Measurements from ENCODE around the gene CIAPIN1.

Gene CIAPIN1

DNA sequence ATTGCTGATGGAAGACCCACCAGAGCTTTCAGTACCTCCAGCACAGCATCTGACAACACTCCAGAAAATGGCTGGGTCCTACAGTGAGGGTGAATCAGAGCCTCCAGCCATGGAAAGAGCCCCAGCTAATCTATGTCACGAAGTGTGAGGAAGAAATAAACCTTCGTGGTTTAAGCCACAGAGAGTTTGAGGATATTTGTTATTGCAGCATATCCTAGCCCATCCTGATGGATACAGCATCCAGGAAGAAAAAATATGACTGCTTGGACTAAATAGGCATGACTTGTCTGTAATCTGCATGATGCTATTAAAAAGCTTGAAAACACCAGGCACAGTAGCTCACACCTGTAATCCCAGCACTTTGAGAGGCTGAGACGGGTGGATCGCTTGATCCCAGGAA, 55.9 kb downstream of the CIAPIN1 start:
- H3K36me3 ChIP-seq (ENCODE audit: insufficient read depth), result no peaks in the 10 kb centered on the region
- no peaks in the 10 kb centered on the region for H4K20me1 ChIP-seq (ENCODE audit: insufficient read depth)
- H3K79me2 ChIP-seq (ENCODE audit: insufficient read depth, low read depth), result no peaks in the 10 kb centered on the region
- no peak overlapping the region for H3K4me3 ChIP-seq (IDR thresholded peaks at IDR 0.05; ENCODE audit: insufficient read depth, low read depth, low read length)
- TF ChIP-seq CTCF (conservative IDR thresholded peaks at IDR 0.05; ENCODE audit: low read depth, low read length), result no peak
- no peaks in the 10 kb centered on the region for H3K4me1 ChIP-seq (ENCODE audit: low read depth, poor library complexity, severe bottlenecking)
- H3K9ac ChIP-seq, result no peak overlapping the region
- H3K27me3 ChIP-seq (ENCODE audit: insufficient read depth, low read depth), result no peaks in the 10 kb centered on the region
- H3K4me2 ChIP-seq, result no peak overlapping the region
- H2AFZ ChIP-seq (ENCODE audit: low read depth), result no peak overlapping the region
- no peak overlapping the region for H3K27ac ChIP-seq

- Histone ChIP-seq H3K27ac (no peak overlapping the region), H3K9ac (no peak overlapping the region), H4K20me1 (ENCODE audit: insufficient read depth) (no peaks in the 10 kb centered on the region), H3K4me3 (IDR thresholded peaks at IDR 0.05; ENCODE audit: insufficient read depth, low read depth, low read length) (no peak overlapping the region), H2AFZ (ENCODE audit: low read depth) (no peak overlapping the region), H3K4me2 (no peak overlapping the region), H3K4me1 (ENCODE audit: low read depth, poor library complexity, severe bottlenecking) (no peaks in the 10 kb centered on the region), H3K27me3 (ENCODE audit: insufficient read depth, low read depth) (no peaks in the 10 kb centered on the region), H3K79me2 (ENCODE audit: insufficient read depth, low read depth) (no peaks in the 10 kb centered on the region), H3K36me3 (ENCODE audit: insufficient read depth) (no peaks in the 10 kb centered on the region)
- no peak for TF ChIP-seq CTCF (conservative IDR thresholded peaks at IDR 0.05; ENCODE audit: low read depth, low read length)
These were observed 56.4 kb downstream of the CIAPIN1 start for GRCh38 chr16:57390636-57391295.

- H2AFZ ChIP-seq (ENCODE audit: low read depth), result no peak overlapping the region
- no peak overlapping the region for H3K27ac ChIP-seq
- no peaks in the 10 kb centered on the region for H3K79me2 ChIP-seq (ENCODE audit: insufficient read depth, low read depth)
- H3K36me3 ChIP-seq (ENCODE audit: insufficient read depth), result no peaks in the 10 kb centered on the region
- H3K9ac ChIP-seq, result no peak overlapping the region
- no peak overlapping the region for H3K4me3 ChIP-seq (IDR thresholded peaks at IDR 0.05; ENCODE audit: insufficient read depth, low read depth, low read length)
- H4K20me1 ChIP-seq (ENCODE audit: insufficient read depth), result no peaks in the 10 kb centered on the region
- no peak for TF ChIP-seq CTCF (conservative IDR thresholded peaks at IDR 0.05; ENCODE audit: low read depth, low read length)
- H3K4me1 ChIP-seq (ENCODE audit: low read depth, poor library complexity, severe bottlenecking), result no peaks in the 10 kb centered on the region
- H3K27me3 ChIP-seq (ENCODE audit: insufficient read depth, low read depth), result no peaks in the 10 kb centered on the region
- H3K4me2 ChIP-seq, result no peak overlapping the region
These were observed 58.1 kb downstream of the CIAPIN1 start for GRCh38 chr16:57389087-57389468.

DNA sequence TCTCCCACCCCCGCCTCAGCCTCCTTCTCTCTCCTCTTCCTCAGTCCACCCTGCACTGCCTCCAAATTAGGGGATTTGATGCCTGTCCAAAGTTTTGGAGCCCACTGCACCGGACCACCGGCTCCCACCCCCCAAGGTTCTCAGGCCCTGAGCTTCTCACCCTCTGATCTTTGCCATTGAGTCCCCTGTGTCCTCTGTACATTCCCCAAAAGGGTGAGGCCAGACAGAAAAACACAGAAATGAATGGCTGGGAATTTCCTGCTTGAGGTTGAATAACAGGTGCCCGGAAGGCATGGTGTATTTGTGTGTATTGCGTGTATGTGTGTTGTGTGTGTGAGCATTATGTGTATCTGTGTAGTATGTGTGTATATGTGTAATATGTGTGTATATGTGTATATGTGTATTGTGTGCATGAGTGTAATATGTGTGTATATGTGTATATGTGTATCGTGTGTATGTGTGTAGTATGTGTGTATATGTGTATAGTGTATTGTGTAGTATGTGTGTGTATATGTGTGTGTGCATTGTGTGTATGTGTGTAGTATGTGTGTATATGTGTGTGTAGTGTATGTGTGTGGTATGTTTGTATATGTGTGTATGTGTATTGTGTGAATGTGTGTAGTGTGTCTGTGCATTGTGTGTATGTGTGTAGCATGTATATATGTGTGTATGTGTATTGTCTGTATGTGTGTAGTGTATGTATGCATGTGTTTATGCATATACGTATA, 58.7 kb downstream of the CIAPIN1 start:
- Histone ChIP-seq H3K4me2 (no peak overlapping the region), H3K79me2 (ENCODE audit: insufficient read depth, low read depth) (no peaks in the 10 kb centered on the region), H4K20me1 (ENCODE audit: insufficient read depth) (no peaks in the 10 kb centered on the region), H3K4me3 (IDR thresholded peaks at IDR 0.05; ENCODE audit: insufficient read depth, low read depth, low read length) (no peak overlapping the region), H3K36me3 (ENCODE audit: insufficient read depth) (no peaks in the 10 kb centered on the region), H3K27ac (no peak overlapping the region), H3K4me1 (ENCODE audit: low read depth, poor library complexity, severe bottlenecking) (no peaks in the 10 kb centered on the region), H3K9ac (no peak overlapping the region), H2AFZ (ENCODE audit: low read depth) (no peak overlapping the region), H3K27me3 (ENCODE audit: insufficient read depth, low read depth) (no peaks in the 10 kb centered on the region)
- no peak for TF ChIP-seq CTCF (conservative IDR thresholded peaks at IDR 0.05; ENCODE audit: low read depth, low read length)

Data from KMS-11 (cell line).